Measurements from ENCODE around the gene C12orf42. TPM values are rescaled to one million over a fixed set of nuclear protein-coding genes. Genes with fewer than 3 reads are reported as not detected.

C12orf42 gene
- total RNA-seq, 1 donor from 2014 or later = 0.11 TPM

GRCh38 chr12:103330672-103331071 lies 165.1 kb downstream of the C12orf42 start:
- DNase-seq (ENCODE audit: low spot score in 2 of 2, unreplicated experiment in 2 of 2) = no peak
- Mint-ChIP-seq H3K36me3 (no peaks in the 10 kb centered on the region), H3K4me1 (no peaks in the 10 kb centered on the region), H3K27me3 (ENCODE audit: low read depth) (peaks cover 23% of the 10 kb centered on the region), H3K4me3 (no peak overlapping the region), H3K9me3 (no peaks in the 10 kb centered on the region), H3K27ac (no peak overlapping the region)
- no peak for TF ChIP-seq CTCF (IDR thresholded peaks at IDR 0.05; ENCODE audit: unreplicated experiment)

GRCh38 chr12:103327676-103328075 lies 168.1 kb downstream of the C12orf42 start:
- TF ChIP-seq CTCF (IDR thresholded peaks at IDR 0.05; ENCODE audit: unreplicated experiment) = no peak
- DNase-seq (ENCODE audit: low spot score in 2 of 2, unreplicated experiment in 2 of 2) = no peak
- H3K27me3 Mint-ChIP-seq (ENCODE audit: low read depth) = peaks cover 19% of the 10 kb centered on the region

GRCh38 chr12:103326190-103326589 lies 169.6 kb downstream of the C12orf42 start:
- Mint-ChIP-seq H3K36me3 (no peaks in the 10 kb centered on the region), H3K9me3 (peaks cover 4% of the 10 kb centered on the region), H3K4me1 (no peaks in the 10 kb centered on the region), H3K4me3 (no peak overlapping the region), H3K27ac (no peak overlapping the region), H3K27me3 (ENCODE audit: low read depth) (peaks cover 11% of the 10 kb centered on the region)
- TF ChIP-seq CTCF (IDR thresholded peaks at IDR 0.05; ENCODE audit: unreplicated experiment) = peak; percentile 44
- DNase-seq (ENCODE audit: low spot score in 2 of 2, unreplicated experiment in 2 of 2) = no peak

More at GRCh38 chr12:103327676-103328075, 168.1 kb downstream of the C12orf42 start:
- Mint-ChIP-seq H3K9me3 (no peaks in the 10 kb centered on the region), H3K4me1 (no peaks in the 10 kb centered on the region), H3K27ac (no peak overlapping the region), H3K4me3 (no peak overlapping the region), H3K36me3 (no peaks in the 10 kb centered on the region)

- H3K27ac Mint-ChIP-seq = no peak overlapping the region
- DNase-seq (ENCODE audit: low spot score in 2 of 2, unreplicated experiment in 2 of 2) = no peak
- H3K4me1 Mint-ChIP-seq = no peaks in the 10 kb centered on the region
- peaks cover 27% of the 10 kb centered on the region for H3K27me3 Mint-ChIP-seq (ENCODE audit: low read depth)
- H3K4me3 Mint-ChIP-seq = no peak overlapping the region
- H3K36me3 Mint-ChIP-seq = no peaks in the 10 kb centered on the region
- H3K9me3 Mint-ChIP-seq = peaks cover 27% of the 10 kb centered on the region
- TF ChIP-seq CTCF (IDR thresholded peaks at IDR 0.05; ENCODE audit: unreplicated experiment) = no peak
These were observed 177.2 kb downstream of the C12orf42 start for GRCh38 chr12:103318566-103318965.

- no peaks in the 10 kb centered on the region for H3K36me3 Mint-ChIP-seq
- H3K4me3 Mint-ChIP-seq = no peak overlapping the region
- no peak overlapping the region for H3K27ac Mint-ChIP-seq
- no peak for TF ChIP-seq CTCF (IDR thresholded peaks at IDR 0.05; ENCODE audit: unreplicated experiment)
- no peak for DNase-seq (ENCODE audit: low spot score in 2 of 2, unreplicated experiment in 2 of 2)
- peaks cover 35% of the 10 kb centered on the region for H3K27me3 Mint-ChIP-seq (ENCODE audit: low read depth)
- H3K4me1 Mint-ChIP-seq = no peaks in the 10 kb centered on the region
- peaks cover 26% of the 10 kb centered on the region for H3K9me3 Mint-ChIP-seq
These were observed 178.5 kb downstream of the C12orf42 start for GRCh38 chr12:103317220-103317619.

- Mint-ChIP-seq H3K4me1 (no peaks in the 10 kb centered on the region), H3K27me3 (ENCODE audit: low read depth) (peaks cover 49% of the 10 kb centered on the region), H3K27ac (no peak overlapping the region), H3K4me3 (no peak overlapping the region), H3K36me3 (no peaks in the 10 kb centered on the region), H3K9me3 (peaks cover 17% of the 10 kb centered on the region)
- TF ChIP-seq CTCF (IDR thresholded peaks at IDR 0.05; ENCODE audit: unreplicated experiment) = no peak
- DNase-seq (ENCODE audit: low spot score in 2 of 2, unreplicated experiment in 2 of 2) = no peak
These were observed 181.0 kb downstream of the C12orf42 start for GRCh38 chr12:103314786-103315185.

Data from mesothelial cell of epicardium (in vitro differentiated cells).